ENCODE measurements around the gene INKA2.

Gene INKA2

DNA sequence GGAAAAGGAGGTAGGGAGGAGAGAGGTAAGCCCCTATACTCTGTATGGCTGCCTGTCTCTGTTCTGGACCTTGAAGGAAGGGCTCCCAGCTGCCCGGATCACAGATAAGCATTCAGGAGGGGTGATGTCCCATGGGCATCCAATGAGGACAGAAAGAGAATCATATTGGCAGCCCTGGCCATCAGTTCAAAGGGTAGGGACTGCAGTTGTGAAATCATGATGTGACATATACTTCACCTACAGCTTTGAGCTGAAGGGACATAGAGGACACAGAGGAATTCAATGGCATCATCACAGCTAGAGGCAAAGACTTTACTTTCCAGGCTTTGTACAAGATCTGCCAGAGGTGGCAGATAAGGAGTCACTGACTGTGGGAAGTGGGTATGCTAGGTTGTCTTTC, 38.1 kb upstream of the INKA2 start:
- no peak for DNase-seq (ENCODE audit: low read depth, low spot score)
- TF ChIP-seq, protein P1, sequence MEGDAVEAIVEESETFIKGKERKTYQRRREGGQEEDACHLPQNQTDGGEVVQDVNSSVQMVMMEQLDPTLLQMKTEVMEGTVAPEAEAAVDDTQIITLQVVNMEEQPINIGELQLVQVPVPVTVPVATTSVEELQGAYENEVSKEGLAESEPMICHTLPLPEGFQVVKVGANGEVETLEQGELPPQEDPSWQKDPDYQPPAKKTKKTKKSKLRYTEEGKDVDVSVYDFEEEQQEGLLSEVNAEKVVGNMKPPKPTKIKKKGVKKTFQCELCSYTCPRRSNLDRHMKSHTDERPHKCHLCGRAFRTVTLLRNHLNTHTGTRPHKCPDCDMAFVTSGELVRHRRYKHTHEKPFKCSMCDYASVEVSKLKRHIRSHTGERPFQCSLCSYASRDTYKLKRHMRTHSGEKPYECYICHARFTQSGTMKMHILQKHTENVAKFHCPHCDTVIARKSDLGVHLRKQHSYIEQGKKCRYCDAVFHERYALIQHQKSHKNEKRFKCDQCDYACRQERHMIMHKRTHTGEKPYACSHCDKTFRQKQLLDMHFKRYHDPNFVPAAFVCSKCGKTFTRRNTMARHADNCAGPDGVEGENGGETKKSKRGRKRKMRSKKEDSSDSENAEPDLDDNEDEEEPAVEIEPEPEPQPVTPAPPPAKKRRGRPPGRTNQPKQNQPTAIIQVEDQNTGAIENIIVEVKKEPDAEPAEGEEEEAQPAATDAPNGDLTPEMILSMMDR (IDR thresholded peaks at IDR 0.05; ENCODE audit: low read depth, low read length), result no peak
- in situ Hi-C loops (cut with HindIII; ENCODE audit: low sequenced_read_pairs), result no loop called here
- no peak overlapping the region for H3K4me3 ChIP-seq (ENCODE audit: low read depth, low read length)

DNA sequence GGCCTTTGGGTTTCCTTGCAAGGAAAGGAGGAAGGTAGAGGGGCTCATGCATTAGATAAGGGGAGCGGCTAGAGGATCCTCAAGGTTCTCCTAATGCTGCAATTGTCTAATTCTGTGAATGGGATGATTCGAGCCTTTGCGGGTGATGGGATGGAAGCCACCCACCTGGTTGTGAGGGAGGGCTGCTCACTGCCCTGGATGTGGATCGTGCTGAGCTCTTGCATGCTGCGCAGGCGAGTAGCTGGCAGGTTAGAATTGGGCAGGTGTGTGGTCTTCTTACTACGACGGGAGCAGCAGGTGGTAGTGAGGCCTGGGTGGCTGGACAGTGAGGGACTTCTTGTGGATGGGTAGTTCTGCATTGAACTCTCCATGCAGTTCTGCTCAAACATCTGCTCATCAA, 37.7 kb upstream of the INKA2 start:
- in situ Hi-C loops (cut with HindIII; ENCODE audit: low sequenced_read_pairs), result no loop called here
- DNase-seq (ENCODE audit: low read depth, low spot score), result no peak
- H3K4me3 ChIP-seq (ENCODE audit: low read depth, low read length), result no peak overlapping the region
- TF ChIP-seq, protein P1 (IDR thresholded peaks at IDR 0.05; ENCODE audit: low read depth, low read length), result no peak

DNA sequence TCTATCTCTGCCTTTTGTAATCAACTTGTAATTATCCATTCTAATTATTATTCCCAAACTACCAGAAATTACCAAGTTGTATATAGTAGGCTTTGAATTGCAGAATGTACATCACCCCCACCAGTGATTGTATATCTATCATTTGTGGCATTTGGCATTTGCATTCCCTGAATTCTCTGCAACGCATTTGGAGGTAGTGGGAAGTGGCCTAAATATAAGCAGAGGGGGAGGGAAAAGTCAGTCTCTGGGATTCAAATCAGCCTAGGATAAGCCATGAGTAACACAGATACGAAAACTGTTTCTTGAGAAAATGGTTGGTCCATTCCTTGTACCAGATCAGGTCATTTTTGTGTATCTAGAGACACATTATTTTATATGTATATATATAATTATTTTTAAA, 37.2 kb upstream of the INKA2 start:
- H3K4me3 ChIP-seq (ENCODE audit: low read depth, low read length), result no peak overlapping the region
- TF ChIP-seq, protein P1 (IDR thresholded peaks at IDR 0.05; ENCODE audit: low read depth, low read length), result no peak
- DNase-seq (ENCODE audit: low read depth, low spot score), result no peak
- in situ Hi-C loops (cut with HindIII; ENCODE audit: low sequenced_read_pairs), result no loop called here

DNA sequence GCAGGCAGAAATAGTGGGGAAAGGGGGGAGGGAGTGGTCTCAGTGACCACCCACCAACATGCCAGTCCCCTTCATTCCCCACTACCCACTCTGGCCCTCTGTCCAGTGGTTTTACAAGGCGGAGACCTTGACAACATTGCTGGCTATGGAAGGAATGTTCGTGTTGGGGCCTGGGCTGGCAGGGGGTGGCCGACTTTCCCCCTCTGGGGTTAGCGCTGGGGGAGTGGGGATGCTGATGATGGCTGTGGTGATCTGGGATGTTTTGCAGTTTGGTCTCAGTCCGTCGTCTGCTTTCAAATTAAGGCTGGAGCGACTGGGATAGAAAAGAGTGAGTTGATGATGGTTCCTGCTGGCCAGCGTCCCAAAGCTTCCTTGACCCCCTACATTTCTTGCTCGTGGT, 36.8 kb upstream of the INKA2 start:
- in situ Hi-C loops (cut with HindIII; ENCODE audit: low sequenced_read_pairs), result no loop called here
- H3K4me3 ChIP-seq (ENCODE audit: low read depth, low read length), result no peak overlapping the region
- no peak for DNase-seq (ENCODE audit: low read depth, low spot score)
- TF ChIP-seq, protein P1 (IDR thresholded peaks at IDR 0.05; ENCODE audit: low read depth, low read length), result no peak

DNA sequence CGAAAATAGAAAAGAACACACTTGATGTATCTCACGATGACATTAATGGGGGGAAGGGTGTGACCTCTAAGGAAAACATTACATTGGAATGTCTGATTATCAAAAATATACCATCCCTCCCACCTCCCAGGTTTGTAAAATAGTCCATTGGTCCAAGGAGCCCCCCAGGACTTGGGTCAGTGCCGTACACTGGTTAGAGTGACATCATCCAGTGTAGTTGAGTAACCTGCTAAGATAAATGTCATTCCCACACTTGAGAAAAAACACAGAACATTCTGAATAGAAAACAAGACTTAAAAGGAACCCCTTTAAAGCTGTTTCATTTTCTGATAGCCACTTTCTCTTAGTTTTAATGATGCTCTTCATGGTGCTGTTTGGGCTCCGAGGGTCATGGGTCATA, 31.7 kb upstream of the INKA2 start:
- in situ Hi-C loops (cut with HindIII; ENCODE audit: low sequenced_read_pairs), result no loop called here
- TF ChIP-seq, protein P1 (IDR thresholded peaks at IDR 0.05; ENCODE audit: low read depth, low read length), result no peak
- H3K4me3 ChIP-seq (ENCODE audit: low read depth, low read length), result no peak overlapping the region
- no peak for DNase-seq (ENCODE audit: low read depth, low spot score)

DNA sequence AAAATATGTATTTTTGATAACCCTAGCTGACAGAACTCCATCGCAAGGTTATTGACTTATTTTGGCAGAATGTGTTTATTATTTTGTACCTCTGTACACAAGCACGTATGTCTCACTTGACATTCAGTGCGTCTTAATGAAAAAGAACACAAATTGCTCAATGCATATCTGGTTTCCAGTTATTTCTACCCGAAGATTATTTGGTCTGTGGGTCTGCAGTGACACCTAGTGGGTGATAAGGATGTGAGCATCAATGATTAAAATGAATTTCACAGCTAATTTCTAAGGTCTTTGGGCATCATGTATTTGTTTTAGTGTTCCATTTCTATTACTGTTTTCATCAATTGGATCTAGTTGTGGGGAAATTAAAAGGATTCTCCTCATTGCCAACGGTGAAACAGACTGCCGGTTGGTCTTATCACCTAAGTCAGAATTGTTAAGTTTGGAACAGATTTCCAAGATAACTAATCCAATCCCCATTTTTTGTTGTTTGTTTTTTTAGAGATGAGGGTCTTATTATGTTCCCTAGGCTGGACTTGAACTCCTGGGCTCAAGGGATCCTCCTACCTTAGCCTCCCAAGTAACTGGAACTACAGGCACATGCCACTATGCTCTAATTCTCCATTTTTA, 30.4 kb upstream of the INKA2 start:
- TF ChIP-seq, protein P1 (IDR thresholded peaks at IDR 0.05; ENCODE audit: low read depth, low read length), result peak; percentile 71
- DNase-seq (ENCODE audit: low read depth, low spot score), result peak; percentile 65
- in situ Hi-C loops (cut with HindIII; ENCODE audit: low sequenced_read_pairs), result no loop called here
- no peak overlapping the region for H3K4me3 ChIP-seq (ENCODE audit: low read depth, low read length)
